H1 (cell line): Measurements from ENCODE around the gene NXN. TPM values are rescaled to one million over a fixed set of nuclear protein-coding genes. Genes with fewer than 3 reads are reported as not detected.

Experiments used
- CHD1 ChIP-seq: IDR thresholded peaks from 2 replicates; pipeline ENCODE4 v1.6.1; 2012; ENCODE audit warnings: low read depth, low read length, improper control_type of control experiment
- CHD7 ChIP-seq: fragments of 300-600 bp; sonication (generic); IDR thresholded peaks from 2 replicates; pipeline ENCODE4 v1.7.1; 2012; ENCODE audit warnings: low read length, moderate library complexity, mild to moderate bottlenecking, inconsistent platforms; ENCODE audit not compliant: insufficient replicate concordance
- CTCF ChIP-seq, 3 experiments: IDR thresholded peaks; 1 replicate in 2 of 3; 2 replicates in 1 of 3; pipeline versions ENCODE4 v1.5.1 to v1.6.1; 2011; ENCODE audit warnings: low read length in 3 of 3, mild to moderate bottlenecking in 3 of 3, inconsistent platforms in 2 of 3, low read depth in 1 of 3, moderate library complexity in 1 of 3; ENCODE audit not compliant: insufficient read depth in 1 of 3; ENCODE audit errors: control extremely low read depth in 1 of 3
- E2F6 ChIP-seq: IDR thresholded peaks from 2 replicates; pipeline ENCODE4 v1.6.1; 2012; ENCODE audit warnings: inconsistent platforms
- EP300 ChIP-seq, 2 experiments: IDR thresholded peaks; 1 replicate in 1 of 2; 2 replicates in 1 of 2; pipeline ENCODE4 v1.6.1; 2011 to 2012; ENCODE audit warnings: low read depth in 2 of 2, low read length in 2 of 2, mild to moderate bottlenecking in 2 of 2, borderline replicate concordance in 1 of 2, inconsistent platforms in 1 of 2, moderate library complexity in 1 of 2
- SP2 ChIP-seq: IDR thresholded peaks from 2 replicates; pipeline ENCODE4 v1.6.1; 2012; ENCODE audit warnings: mild to moderate bottlenecking, low read length, inconsistent platforms
- SP4 ChIP-seq: IDR thresholded peaks from 2 replicates; pipeline ENCODE4 v1.6.1; 2012; ENCODE audit warnings: low read length, inconsistent platforms
- TAF1 ChIP-seq: IDR thresholded peaks from 2 replicates; pipeline ENCODE4 v1.6.1; 2011; ENCODE audit warnings: mild to moderate bottlenecking, low read depth, low read length
- ZNF274 ChIP-seq: IDR thresholded peaks from 2 replicates; pipeline ENCODE4 v1.7.0; 2012; ENCODE audit warnings: low read length, borderline replicate concordance; ENCODE audit errors: extremely low read depth
- polyA plus RNA-seq, 7 experiments: library from polyadenylated mRNA; depleted of rRNA in 3 of 7; stranded (reverse) in 5 of 7; unstranded in 2 of 7; fragments of >200 nt in 5 of 7; fragments of 200-250 nt in 2 of 7; gene quantifications; 1 replicate in 5 of 7; 2 replicates in 1 of 7; 4 replicates in 1 of 7; pipeline versions ENCODE4 v1.2.1 to v1.2.3, GENCODE V29; 2011 to 2013; ENCODE audit warnings: missing spikeins in 2 of 7, mixed read lengths in 2 of 7
- total RNA-seq: library from RNA; stranded (reverse); fragmentation: NEBNext Ultra II Directional; extraction: Animal tissue kit (Norgen Biotek cat#: 25700); gene quantifications from 2 replicates; pipeline ENCODE4 v1.2.1, GENCODE V29; 2021

Gene NXN
- total and polyA plus RNA-seq, 2 of the 8 experiments (the other 6 are each of a cell fraction or from before 2014, with no cell fraction given), result 94.1 to 107 TPM

GRCh38 chr17:861364-861763 is 118.2 kb downstream of the NXN start (continued):
- TF ChIP-seq CHD7, result no peak
- TF ChIP-seq CHD1, result no peak
- TF ChIP-seq EP300 (IDR thresholded peaks at IDR 0.05; ENCODE audit: borderline replicate concordance in 1 of 2, low read depth in 2 of 2, low read length in 2 of 2), result no peak
- no peak for TF ChIP-seq TAF1
- no peak for TF ChIP-seq CTCF (IDR thresholded peaks at IDR 0.05; ENCODE audit: control extremely low read depth in 1 of 3, insufficient read depth in 1 of 3, low read depth in 1 of 3, low read length in 3 of 3)
- TF ChIP-seq ZNF274, result no peak
- TF ChIP-seq SP4, result no peak
- no peak for TF ChIP-seq E2F6
- no peak for TF ChIP-seq SP2
